GM06990 (cell line): ENCODE results near the gene KDM4B.

Source experiments
- DNase-seq: peaks from one replicate; pipeline ENCODE4 v3.0.0-alpha.2; 2011; ENCODE audit not compliant: insufficient read length; ENCODE audit errors: extremely low read depth
- H3K27me3 ChIP-seq: replicated peaks from 2 replicates; pipeline ENCODE4 v1.6.0; 2011; ENCODE audit warnings: low read length; ENCODE audit not compliant: control insufficient read depth, insufficient read depth
- H3K36me3 ChIP-seq: 2 replicates; pipeline ENCODE4 v1.5.1; 2011; ENCODE audit warnings: low read length; ENCODE audit not compliant: control insufficient read depth, insufficient read depth
- H3K4me3 ChIP-seq: replicated peaks from 2 replicates; pipeline ENCODE4 v1.5.1; 2011; ENCODE audit warnings: low read depth, mild to moderate bottlenecking, control low read depth, low read length
- TF ChIP-seq, protein P1 (sequence below): IDR thresholded peaks from 2 replicates; pipeline ENCODE4 v1.5.1; 2011; ENCODE audit warnings: low read length, control low read depth, mild to moderate bottlenecking, inconsistent platforms; ENCODE audit not compliant: insufficient read depth, poor library complexity, severe bottlenecking

Gene KDM4B

DNA sequence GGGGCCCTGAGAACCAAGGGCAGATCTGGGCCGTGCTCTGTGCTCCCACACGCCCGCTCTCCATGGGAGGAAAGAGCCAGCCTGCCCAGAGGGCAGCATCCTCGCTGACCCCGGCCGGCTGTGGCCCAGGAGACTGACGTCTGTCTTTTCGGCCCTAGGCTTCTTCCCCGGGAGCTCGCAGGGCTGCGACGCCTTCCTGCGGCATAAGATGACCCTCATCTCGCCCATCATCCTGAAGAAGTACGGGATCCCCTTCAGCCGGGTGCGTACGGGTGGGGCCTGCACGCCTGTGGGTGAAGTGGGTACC is 108.2 kb downstream of the KDM4B start:
- TF ChIP-seq, protein P1, sequence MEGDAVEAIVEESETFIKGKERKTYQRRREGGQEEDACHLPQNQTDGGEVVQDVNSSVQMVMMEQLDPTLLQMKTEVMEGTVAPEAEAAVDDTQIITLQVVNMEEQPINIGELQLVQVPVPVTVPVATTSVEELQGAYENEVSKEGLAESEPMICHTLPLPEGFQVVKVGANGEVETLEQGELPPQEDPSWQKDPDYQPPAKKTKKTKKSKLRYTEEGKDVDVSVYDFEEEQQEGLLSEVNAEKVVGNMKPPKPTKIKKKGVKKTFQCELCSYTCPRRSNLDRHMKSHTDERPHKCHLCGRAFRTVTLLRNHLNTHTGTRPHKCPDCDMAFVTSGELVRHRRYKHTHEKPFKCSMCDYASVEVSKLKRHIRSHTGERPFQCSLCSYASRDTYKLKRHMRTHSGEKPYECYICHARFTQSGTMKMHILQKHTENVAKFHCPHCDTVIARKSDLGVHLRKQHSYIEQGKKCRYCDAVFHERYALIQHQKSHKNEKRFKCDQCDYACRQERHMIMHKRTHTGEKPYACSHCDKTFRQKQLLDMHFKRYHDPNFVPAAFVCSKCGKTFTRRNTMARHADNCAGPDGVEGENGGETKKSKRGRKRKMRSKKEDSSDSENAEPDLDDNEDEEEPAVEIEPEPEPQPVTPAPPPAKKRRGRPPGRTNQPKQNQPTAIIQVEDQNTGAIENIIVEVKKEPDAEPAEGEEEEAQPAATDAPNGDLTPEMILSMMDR, result no peak
- DNase-seq, result no peak
- H3K4me3 ChIP-seq, result no peak overlapping the region
- H3K36me3 ChIP-seq, result peaks cover 23% of the 10 kb centered on the region
- H3K27me3 ChIP-seq, result no peaks in the 10 kb centered on the region

DNA sequence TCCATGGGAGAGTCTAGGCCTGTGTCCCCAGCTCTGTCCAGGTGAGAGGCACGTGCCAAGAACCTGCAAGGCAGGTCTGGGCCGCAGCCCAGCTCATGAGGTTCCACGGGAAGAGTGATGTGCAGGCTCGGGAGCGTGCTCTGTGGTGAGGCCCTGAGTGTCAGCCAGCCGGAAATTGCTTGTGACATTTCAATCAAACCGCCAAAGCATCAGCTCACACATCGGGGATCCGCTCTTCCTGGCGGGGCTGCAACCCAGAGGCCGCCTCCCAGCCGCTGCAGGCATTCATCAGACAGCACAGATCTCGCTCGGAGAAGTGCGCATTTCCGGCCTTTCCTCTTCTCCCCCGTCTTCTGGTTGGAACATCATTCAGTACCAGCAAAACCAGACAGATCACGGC is 109.3 kb downstream of the KDM4B start:
- Histone ChIP-seq H3K36me3 (peaks cover 19% of the 10 kb centered on the region), H3K4me3 (no peak overlapping the region), H3K27me3 (no peaks in the 10 kb centered on the region)
- DNase-seq, result no peak
- TF ChIP-seq, protein P1, result no peak

DNA sequence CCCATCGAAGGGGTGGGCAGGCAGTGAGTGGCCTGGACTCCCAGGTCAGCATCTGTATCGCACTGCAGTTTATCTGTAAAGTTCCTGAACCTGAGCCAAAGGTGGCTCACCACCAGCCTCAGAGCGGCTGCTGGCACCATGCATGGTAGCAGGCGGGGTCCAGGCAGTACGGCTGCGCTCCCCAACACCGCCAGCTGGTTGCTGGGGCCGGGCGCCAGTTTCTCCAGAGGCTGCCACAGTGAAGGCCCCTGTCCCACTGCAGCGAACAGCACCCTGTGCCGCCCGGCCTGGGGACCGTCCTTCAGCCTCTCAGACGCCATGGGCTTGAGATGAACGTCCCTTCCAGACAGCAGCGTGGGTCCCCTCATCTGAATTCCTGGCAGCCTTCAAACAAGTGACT is 109.8 kb downstream of the KDM4B start:
- Histone ChIP-seq H3K36me3 (peaks cover 19% of the 10 kb centered on the region), H3K4me3 (no peak overlapping the region), H3K27me3 (no peaks in the 10 kb centered on the region)
- DNase-seq, result no peak
- TF ChIP-seq, protein P1, result no peak

DNA sequence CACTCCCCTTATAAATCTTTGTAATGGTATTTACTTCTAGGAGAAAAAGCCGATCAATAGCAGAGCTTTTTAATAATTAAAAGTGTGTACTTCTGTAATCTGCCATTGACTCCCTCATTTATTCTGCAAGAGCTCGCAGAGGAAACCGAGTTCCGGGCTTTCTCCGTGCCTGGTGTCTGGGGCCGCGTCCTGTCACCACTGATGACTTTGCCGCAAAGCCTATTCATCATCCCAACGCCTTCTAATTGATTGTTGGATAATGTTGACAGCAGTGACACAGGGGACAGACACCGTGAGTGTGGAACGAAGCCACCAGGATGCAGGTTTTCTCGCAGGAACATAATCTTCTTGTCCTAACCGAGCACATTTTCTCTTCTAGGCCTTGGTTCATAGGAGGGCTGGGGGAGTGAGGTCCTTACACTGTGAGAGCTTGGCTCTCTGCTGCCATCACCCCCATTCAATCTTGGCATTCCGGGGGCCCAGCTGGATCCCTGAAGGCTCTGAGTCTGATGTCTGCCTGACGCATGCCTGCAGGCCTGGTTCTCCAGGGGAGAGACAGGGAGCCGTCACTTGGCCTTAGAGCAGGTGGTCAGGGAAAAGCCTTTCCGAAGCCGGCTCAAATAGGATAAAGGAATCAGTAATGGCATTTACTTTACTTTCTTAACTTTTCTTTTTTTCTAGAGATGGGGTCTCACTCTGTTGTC is 110.3 kb downstream of the KDM4B start:
- TF ChIP-seq, protein P1, result no peak
- Histone ChIP-seq H3K4me3 (no peak overlapping the region), H3K36me3 (peaks cover 19% of the 10 kb centered on the region), H3K27me3 (no peaks in the 10 kb centered on the region)
- DNase-seq, result no peak

DNA sequence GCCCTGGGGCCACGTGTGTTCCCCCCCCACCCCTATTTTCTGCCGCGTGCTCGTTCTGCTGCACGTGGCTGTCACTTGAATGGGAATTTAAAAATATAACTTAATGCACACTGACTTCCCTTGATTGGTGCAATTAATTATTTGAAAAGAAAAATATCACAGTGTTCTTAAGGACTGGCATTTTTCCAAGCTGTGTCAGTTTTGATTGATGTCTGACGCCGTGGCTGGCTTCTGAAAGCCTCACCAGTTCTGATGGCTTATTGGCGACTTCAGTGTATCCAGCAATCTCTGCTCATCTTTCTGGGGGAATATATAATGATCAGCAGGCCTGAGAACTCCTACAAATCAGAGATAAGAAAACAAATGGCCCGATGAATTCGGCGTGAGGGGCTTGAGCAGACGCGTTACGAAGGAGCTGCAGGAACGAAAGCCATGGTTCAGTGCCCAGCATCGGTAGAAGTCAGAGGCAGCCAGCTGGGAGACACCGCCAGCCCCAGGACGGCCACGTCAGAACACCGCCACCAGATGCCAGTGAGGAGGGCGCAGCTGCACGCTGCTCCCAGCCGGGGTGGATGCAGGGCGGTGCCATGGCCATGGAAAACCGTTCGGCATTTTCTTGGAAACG is 111.2 kb downstream of the KDM4B start:
- TF ChIP-seq, protein P1, result no peak
- Histone ChIP-seq H3K4me3 (no peak overlapping the region), H3K36me3 (peaks cover 19% of the 10 kb centered on the region), H3K27me3 (no peaks in the 10 kb centered on the region)
- DNase-seq, result no peak

DNA sequence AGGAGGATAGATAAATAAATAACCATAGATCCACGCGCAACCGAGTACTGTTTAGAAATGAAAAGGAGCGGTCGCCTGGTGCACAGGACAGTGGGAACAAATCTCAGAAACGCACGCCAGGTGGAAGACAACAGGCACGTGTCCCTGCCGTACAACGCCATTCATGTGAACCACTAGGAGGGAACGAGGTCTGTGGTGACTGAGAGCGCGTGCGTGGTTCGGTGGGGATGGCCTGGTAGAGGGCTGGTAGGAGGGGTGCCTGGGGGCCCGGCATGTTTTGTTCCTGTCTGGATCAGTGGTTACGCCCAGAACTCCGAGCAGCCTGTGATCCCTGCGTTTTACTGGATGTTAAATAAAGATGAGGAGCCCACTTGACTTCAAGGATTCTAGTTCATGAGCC is 111.9 kb downstream of the KDM4B start:
- Histone ChIP-seq H3K27me3 (no peaks in the 10 kb centered on the region), H3K36me3 (peaks cover 20% of the 10 kb centered on the region), H3K4me3 (no peak overlapping the region)
- TF ChIP-seq, protein P1, result no peak
- DNase-seq, result no peak
